GM20000 (cell line): ENCODE results near the gene CD86.
"Not testable (repeated sequence)": the region's sequence is repeated elsewhere in the genome, so short reads cannot be mapped to it uniquely, and the experiment has no call there.

ENCODE experiments used
- DNase-seq: peaks from one replicate; pipeline ENCODE4 v3.0.0; 2012; ENCODE audit warnings: low spot score
- CTCF ChIP-seq: IDR thresholded peaks from 2 replicates; pipeline ENCODE4 v1.5.1; 2012; ENCODE audit warnings: mild to moderate bottlenecking, control low read depth; ENCODE audit errors: extremely low read depth, missing control alignments

The CD86 gene

GRCh38 chr3:122112754-122113153, 57.6 kb downstream of the CD86 start:
- DNase-seq: no peak
- TF ChIP-seq CTCF: no peak

- no peak for TF ChIP-seq CTCF
Measured at GRCh38 chr3:122123850-122124249, 68.7 kb downstream of the CD86 start.

GRCh38 chr3:122132949-122133540, 77.9 kb downstream of the CD86 start:
- DNase-seq: no peak
- TF ChIP-seq CTCF: no peak

More at GRCh38 chr3:122123850-122124249, 68.7 kb downstream of the CD86 start:
- no peak for DNase-seq

- DNase-seq: peak; percentile 52
- no peak for TF ChIP-seq CTCF
Measured at GRCh38 chr3:122146466-122146865, 91.3 kb downstream of the CD86 start.

GRCh38 chr3:122148941-122149627, 93.9 kb downstream of the CD86 start:
- no peak for TF ChIP-seq CTCF

GRCh38 chr3:122151480-122151879, 96.3 kb downstream of the CD86 start:
- DNase-seq: no peak
- no peak for TF ChIP-seq CTCF

More at GRCh38 chr3:122148941-122149627, 93.9 kb downstream of the CD86 start:
- DNase-seq: no peak

- DNase-seq: not testable (repeated sequence)
Measured at GRCh38 chr3:122164983-122165382, 109.8 kb downstream of the CD86 start.

GRCh38 chr3:122167630-122168029, 112.5 kb downstream of the CD86 start:
- TF ChIP-seq CTCF: no peak
- DNase-seq: no peak
